ENCODE measurements around the gene ATG7.
A peak's percentile ranks its signal among the peaks of the same experiment; 100 is the strongest.

Gene ATG7

GRCh38 chr3:11470031-11470853 is 198.0 kb downstream of the ATG7 start:
- no peak for DNase-seq (ENCODE audit: low spot score)
- Histone ChIP-seq H3K79me1 (ENCODE audit: low read depth, low read length) (no peaks in the 10 kb centered on the region), H3K27ac (replicated peaks; ENCODE audit: low read length) (no peak overlapping the region), H2BK120ac (ENCODE audit: low read depth, low read length) (no peak overlapping the region), H3K9ac (ENCODE audit: low read depth, low read length, poor library complexity) (no peak overlapping the region), H3K18ac (ENCODE audit: low read length) (no peak overlapping the region), H3K9me3 (replicated peaks in 1 of 2; ENCODE audit: control insufficient read depth in 2 of 2, insufficient read depth in 1 of 2, low read depth in 1 of 2, low read length in 2 of 2) (no peaks in the 10 kb centered on the region), H3K4me3 (ENCODE audit: low read length in 2 of 2) (no peak overlapping the region), H2BK15ac (ENCODE audit: low read length) (no peak overlapping the region), H2BK5ac (ENCODE audit: low read length) (no peak overlapping the region), H3K4ac (ENCODE audit: low read length) (no peak overlapping the region), H3K4me2 (ENCODE audit: insufficient read depth, low read length, poor library complexity, severe bottlenecking) (no peak overlapping the region), H4K8ac (ENCODE audit: low read depth, low read length) (no peak overlapping the region), H2AFZ (ENCODE audit: low read length) (no peak overlapping the region), H3K14ac (ENCODE audit: low read length) (no peak overlapping the region), H4K91ac (ENCODE audit: low read depth, low read length, poor library complexity) (no peak overlapping the region), H3K27me3 (ENCODE audit: control insufficient read depth in 3 of 3, insufficient read depth in 3 of 3, low read depth in 1 of 3, low read length in 3 of 3) (no peaks in the 10 kb centered on the region), H3K4me1 (ENCODE audit: control insufficient read depth in 2 of 2, insufficient read depth in 1 of 2, low read depth in 1 of 2, low read length in 2 of 2) (peaks cover 2 to 8% of the 10 kb centered on the region in 2 donors), H2BK12ac (ENCODE audit: low read length) (no peak overlapping the region), H2AK5ac (ENCODE audit: low read depth, low read length) (no peak overlapping the region), H3K36me3 (replicated peaks in 1 of 2; ENCODE audit: control insufficient read depth in 2 of 2, insufficient read depth in 2 of 2, low read length in 2 of 2) (peaks cover 0 to 3% of the 10 kb centered on the region in 2 donors), H3K23ac (ENCODE audit: low read depth, low read length, poor library complexity) (no peak overlapping the region)
- no CpG with 5 or more reads among the region's 9 CpGs for WGBS, 2 donors (ENCODE audit: extremely low coverage in 2 of 2, insufficient read length in 2 of 2, insufficient replicate concordance in 1 of 2)

GRCh38 chr3:11475324-11475723 is 203.1 kb downstream of the ATG7 start:
- H2BK5ac ChIP-seq (ENCODE audit: low read length): no peak overlapping the region
- H2BK15ac ChIP-seq (ENCODE audit: low read length): no peak overlapping the region
- H4K91ac ChIP-seq (ENCODE audit: low read depth, low read length, poor library complexity): no peak overlapping the region
- no peak overlapping the region for H3K23ac ChIP-seq (ENCODE audit: low read depth, low read length, poor library complexity)
- H3K14ac ChIP-seq (ENCODE audit: low read length): no peak overlapping the region
- H3K36me3 ChIP-seq (replicated peaks in 1 of 2; ENCODE audit: control insufficient read depth in 2 of 2, insufficient read depth in 2 of 2, low read length in 2 of 2): no peaks in the 10 kb centered on the region
- H3K27ac ChIP-seq (replicated peaks; ENCODE audit: low read length): no peak overlapping the region
- no peak overlapping the region for H3K9ac ChIP-seq (ENCODE audit: low read depth, low read length, poor library complexity)
- DNase-seq (ENCODE audit: low spot score): no peak
- H2BK120ac ChIP-seq (ENCODE audit: low read depth, low read length): no peak overlapping the region
- H4K8ac ChIP-seq (ENCODE audit: low read depth, low read length): no peak overlapping the region
- no peak overlapping the region for H2AK5ac ChIP-seq (ENCODE audit: low read depth, low read length)
- peak overlapping the region in 1 of 2 donors; percentile 29 for H3K4me3 ChIP-seq (ENCODE audit: low read length in 2 of 2)
- H3K27me3 ChIP-seq (ENCODE audit: control insufficient read depth in 3 of 3, insufficient read depth in 3 of 3, low read depth in 1 of 3, low read length in 3 of 3): no peaks in the 10 kb centered on the region
- H3K4me1 ChIP-seq (ENCODE audit: control insufficient read depth in 2 of 2, insufficient read depth in 1 of 2, low read depth in 1 of 2, low read length in 2 of 2): peaks cover 13 to 21% of the 10 kb centered on the region in 2 donors
- no peak overlapping the region for H2BK12ac ChIP-seq (ENCODE audit: low read length)
- WGBS, 2 donors (ENCODE audit: extremely low coverage in 2 of 2, insufficient read length in 2 of 2, insufficient replicate concordance in 1 of 2): no CpG with 5 or more reads among the region's 6 CpGs
- no peaks in the 10 kb centered on the region for H3K9me3 ChIP-seq (replicated peaks in 1 of 2; ENCODE audit: control insufficient read depth in 2 of 2, insufficient read depth in 1 of 2, low read depth in 1 of 2, low read length in 2 of 2)
- H3K18ac ChIP-seq (ENCODE audit: low read length): peak overlapping the region; percentile 46
- no peak overlapping the region for H3K4me2 ChIP-seq (ENCODE audit: insufficient read depth, low read length, poor library complexity, severe bottlenecking)
- H3K79me1 ChIP-seq (ENCODE audit: low read depth, low read length): no peaks in the 10 kb centered on the region
- H2AFZ ChIP-seq (ENCODE audit: low read length): no peak overlapping the region
- H3K4ac ChIP-seq (ENCODE audit: low read length): no peak overlapping the region

- no peak overlapping the region for H3K4me2 ChIP-seq (ENCODE audit: insufficient read depth, low read length, poor library complexity, severe bottlenecking)
- H3K4me1 ChIP-seq (ENCODE audit: control insufficient read depth in 2 of 2, insufficient read depth in 1 of 2, low read depth in 1 of 2, low read length in 2 of 2): peaks cover 15 to 28% of the 10 kb centered on the region in 2 donors
- no peak overlapping the region for H3K23ac ChIP-seq (ENCODE audit: low read depth, low read length, poor library complexity)
- no peak overlapping the region for H3K4me3 ChIP-seq (ENCODE audit: low read length in 2 of 2)
- no peaks in the 10 kb centered on the region for H3K27me3 ChIP-seq (ENCODE audit: control insufficient read depth in 3 of 3, insufficient read depth in 3 of 3, low read depth in 1 of 3, low read length in 3 of 3)
- no peak overlapping the region for H3K9ac ChIP-seq (ENCODE audit: low read depth, low read length, poor library complexity)
- no peak overlapping the region for H2BK5ac ChIP-seq (ENCODE audit: low read length)
- H3K14ac ChIP-seq (ENCODE audit: low read length): no peak overlapping the region
- no peak overlapping the region for H3K4ac ChIP-seq (ENCODE audit: low read length)
- no peak overlapping the region for H2BK15ac ChIP-seq (ENCODE audit: low read length)
- no peaks in the 10 kb centered on the region for H3K36me3 ChIP-seq (replicated peaks in 1 of 2; ENCODE audit: control insufficient read depth in 2 of 2, insufficient read depth in 2 of 2, low read length in 2 of 2)
- no peak overlapping the region for H2BK12ac ChIP-seq (ENCODE audit: low read length)
- no peak for DNase-seq (ENCODE audit: low spot score)
- H3K79me1 ChIP-seq (ENCODE audit: low read depth, low read length): no peaks in the 10 kb centered on the region
- WGBS, 2 donors (ENCODE audit: extremely low coverage in 2 of 2, insufficient read length in 2 of 2, insufficient replicate concordance in 1 of 2): no CpG with 5 or more reads among the region's 1 CpG
- H3K27ac ChIP-seq (replicated peaks; ENCODE audit: low read length): no peak overlapping the region
- no peak overlapping the region for H4K8ac ChIP-seq (ENCODE audit: low read depth, low read length)
- no peak overlapping the region for H4K91ac ChIP-seq (ENCODE audit: low read depth, low read length, poor library complexity)
- H2BK120ac ChIP-seq (ENCODE audit: low read depth, low read length): no peak overlapping the region
- no peaks in the 10 kb centered on the region for H3K9me3 ChIP-seq (replicated peaks in 1 of 2; ENCODE audit: control insufficient read depth in 2 of 2, insufficient read depth in 1 of 2, low read depth in 1 of 2, low read length in 2 of 2)
- no peak overlapping the region for H2AFZ ChIP-seq (ENCODE audit: low read length)
- no peak overlapping the region for H3K18ac ChIP-seq (ENCODE audit: low read length)
- H2AK5ac ChIP-seq (ENCODE audit: low read depth, low read length): no peak overlapping the region
Measured at GRCh38 chr3:11476735-11477144, 204.5 kb downstream of the ATG7 start.

GRCh38 chr3:11477407-11477911 is 205.3 kb downstream of the ATG7 start:
- Histone ChIP-seq H3K27me3 (ENCODE audit: control insufficient read depth in 3 of 3, insufficient read depth in 3 of 3, low read depth in 1 of 3, low read length in 3 of 3) (no peaks in the 10 kb centered on the region), H3K14ac (ENCODE audit: low read length) (no peak overlapping the region), H2BK12ac (ENCODE audit: low read length) (no peak overlapping the region), H3K9ac (ENCODE audit: low read depth, low read length, poor library complexity) (no peak overlapping the region), H3K36me3 (replicated peaks in 1 of 2; ENCODE audit: control insufficient read depth in 2 of 2, insufficient read depth in 2 of 2, low read length in 2 of 2) (no peaks in the 10 kb centered on the region), H2BK5ac (ENCODE audit: low read length) (no peak overlapping the region), H3K23ac (ENCODE audit: low read depth, low read length, poor library complexity) (no peak overlapping the region), H3K27ac (replicated peaks; ENCODE audit: low read length) (no peak overlapping the region), H3K18ac (ENCODE audit: low read length) (no peak overlapping the region), H2BK120ac (ENCODE audit: low read depth, low read length) (no peak overlapping the region), H3K9me3 (replicated peaks in 1 of 2; ENCODE audit: control insufficient read depth in 2 of 2, insufficient read depth in 1 of 2, low read depth in 1 of 2, low read length in 2 of 2) (no peaks in the 10 kb centered on the region), H2AFZ (ENCODE audit: low read length) (peak overlapping the region; percentile 49), H3K4me2 (ENCODE audit: insufficient read depth, low read length, poor library complexity, severe bottlenecking) (no peak overlapping the region), H3K79me1 (ENCODE audit: low read depth, low read length) (no peaks in the 10 kb centered on the region), H4K91ac (ENCODE audit: low read depth, low read length, poor library complexity) (no peak overlapping the region), H4K8ac (ENCODE audit: low read depth, low read length) (no peak overlapping the region), H2AK5ac (ENCODE audit: low read depth, low read length) (no peak overlapping the region), H3K4me1 (ENCODE audit: control insufficient read depth in 2 of 2, insufficient read depth in 1 of 2, low read depth in 1 of 2, low read length in 2 of 2) (peaks cover 15 to 27% of the 10 kb centered on the region in 2 donors), H2BK15ac (ENCODE audit: low read length) (no peak overlapping the region), H3K4me3 (ENCODE audit: low read length in 2 of 2) (no peak overlapping the region), H3K4ac (ENCODE audit: low read length) (no peak overlapping the region)
- no CpG with 5 or more reads among the region's 3 CpGs for WGBS, 2 donors (ENCODE audit: extremely low coverage in 2 of 2, insufficient read length in 2 of 2, insufficient replicate concordance in 1 of 2)
- no peak for DNase-seq (ENCODE audit: low spot score)
